Measurements from ENCODE around the gene RELN.
"Not testable (repeated sequence)": the region's sequence is repeated elsewhere in the genome, so short reads cannot be mapped to it uniquely, and the experiment has no call there.

Gene RELN

GRCh38 chr7:103940382-103941268 is 48.8 kb downstream of the RELN start:
- no peak for FAIRE-seq

- FAIRE-seq: no peak
Measured at GRCh38 chr7:103937680-103938079, 51.8 kb downstream of the RELN start.

GRCh38 chr7:103936558-103936957 is 52.9 kb downstream of the RELN start:
- FAIRE-seq: no peak

- FAIRE-seq: no peak
Measured at GRCh38 chr7:103934508-103934907, 55.0 kb downstream of the RELN start.

- no peak for FAIRE-seq
Measured at GRCh38 chr7:103932389-103932788, 57.1 kb downstream of the RELN start.

GRCh38 chr7:103929901-103930311 is 59.6 kb downstream of the RELN start:
- no peak for FAIRE-seq

GRCh38 chr7:103928581-103928980 is 60.9 kb downstream of the RELN start:
- FAIRE-seq: no peak

- FAIRE-seq: no peak
Measured at GRCh38 chr7:103924184-103924583, 65.3 kb downstream of the RELN start.

GRCh38 chr7:103922407-103922806 is 67.1 kb downstream of the RELN start:
- no peak for FAIRE-seq

GRCh38 chr7:103921692-103922091 is 67.8 kb downstream of the RELN start:
- FAIRE-seq: no peak

GRCh38 chr7:103919272-103919868 is 70.1 kb downstream of the RELN start:
- FAIRE-seq: no peak

- no peak for FAIRE-seq
Measured at GRCh38 chr7:103918631-103919271, 70.7 kb downstream of the RELN start.

GRCh38 chr7:103915680-103916357 is 73.6 kb downstream of the RELN start:
- no peak for FAIRE-seq

GRCh38 chr7:103914147-103914899 is 75.1 kb downstream of the RELN start:
- FAIRE-seq: no peak

GRCh38 chr7:103912891-103913605 is 76.4 kb downstream of the RELN start:
- FAIRE-seq: no peak

GRCh38 chr7:103911015-103911414 is 78.4 kb downstream of the RELN start:
- not testable (repeated sequence) for FAIRE-seq

GRCh38 chr7:103905997-103906396 is 83.5 kb downstream of the RELN start:
- no peak for FAIRE-seq

GRCh38 chr7:103902917-103903316 is 86.5 kb downstream of the RELN start:
- no peak for FAIRE-seq

GRCh38 chr7:103896826-103897225 is 92.6 kb downstream of the RELN start:
- not testable (repeated sequence) for FAIRE-seq

GRCh38 chr7:103894656-103895596 is 94.5 kb downstream of the RELN start:
- FAIRE-seq: no peak

All from endometrium (tissue), 2 donors.